ENCODE results near the gene DGKG. TPM values are rescaled to one million over a fixed set of nuclear protein-coding genes. Genes with fewer than 3 reads are reported as not detected.

DGKG gene
- total RNA-seq (2014; rRNA removed; shearing (Covaris generic)): 4.7 and 5.2 TPM in 2 replicates
- polyA plus RNA-seq (2015; cell fraction: cytosol; rRNA removed): 3.9 and 5.8 TPM in 2 replicates
- 1.5 and 3.5 TPM in 2 replicates for polyA plus RNA-seq (2015; cell fraction: nucleus; rRNA removed)

GRCh38 chr3:186361762-186362536, at the start of gene DGKG:
TSS of gene DGKG (minus strand) at chr3:186362234. CDS start at chr3:186320459, 41,775 bp downstream.
- no peak for DNase-seq (ENCODE audit: low read depth, low spot score)
- in situ Hi-C loops (cut with HindIII; ENCODE audit: low pct_unique_long_range_greater_than_20kb, low sequenced_read_pairs): no loop called here

GRCh38 chr3:186411089-186411488, 49.1 kb upstream of the DGKG start:
- in situ Hi-C loops (cut with HindIII; ENCODE audit: low pct_unique_long_range_greater_than_20kb, low sequenced_read_pairs): no loop called here
- DNase-seq (ENCODE audit: low read depth, low spot score): no peak

- in situ Hi-C loops (cut with HindIII; ENCODE audit: low pct_unique_long_range_greater_than_20kb, low sequenced_read_pairs): no loop called here
- DNase-seq (ENCODE audit: low read depth, low spot score): no peak
Measured at GRCh38 chr3:186406669-186407635, 44.9 kb upstream of the DGKG start.

- in situ Hi-C loops (cut with HindIII; ENCODE audit: low pct_unique_long_range_greater_than_20kb, low sequenced_read_pairs): no loop called here
Measured at GRCh38 chr3:186401556-186401955, 39.5 kb upstream of the DGKG start.

GRCh38 chr3:186400662-186401061, 38.6 kb upstream of the DGKG start:
- in situ Hi-C loops (cut with HindIII; ENCODE audit: low pct_unique_long_range_greater_than_20kb, low sequenced_read_pairs): no loop called here
- no peak for DNase-seq (ENCODE audit: low read depth, low spot score)

More at GRCh38 chr3:186401556-186401955, 39.5 kb upstream of the DGKG start:
- peak; percentile 21 for DNase-seq (ENCODE audit: low read depth, low spot score)

GRCh38 chr3:186400026-186400425, 38.0 kb upstream of the DGKG start:
- DNase-seq (ENCODE audit: low read depth, low spot score): no peak
- in situ Hi-C loops (cut with HindIII; ENCODE audit: low pct_unique_long_range_greater_than_20kb, low sequenced_read_pairs): no loop called here

GRCh38 chr3:186394566-186395217, 32.7 kb upstream of the DGKG start:
- in situ Hi-C loops (cut with HindIII; ENCODE audit: low pct_unique_long_range_greater_than_20kb, low sequenced_read_pairs): no loop called here
- DNase-seq (ENCODE audit: low read depth, low spot score): no peak

- in situ Hi-C loops (cut with HindIII; ENCODE audit: low pct_unique_long_range_greater_than_20kb, low sequenced_read_pairs): no loop called here
- no peak for DNase-seq (ENCODE audit: low read depth, low spot score)
Measured at GRCh38 chr3:186386883-186387560, 25.0 kb upstream of the DGKG start.

- DNase-seq (ENCODE audit: low read depth, low spot score): peak; percentile 36
- in situ Hi-C loops (cut with HindIII; ENCODE audit: low pct_unique_long_range_greater_than_20kb, low sequenced_read_pairs): no loop called here
Measured at GRCh38 chr3:186385856-186386602, 24.0 kb upstream of the DGKG start.

- DNase-seq (ENCODE audit: low read depth, low spot score): peak; percentile 23
- in situ Hi-C loops (cut with HindIII; ENCODE audit: low pct_unique_long_range_greater_than_20kb, low sequenced_read_pairs): no loop called here
Measured at GRCh38 chr3:186383026-186383993, 21.3 kb upstream of the DGKG start.

- no peak for DNase-seq (ENCODE audit: low read depth, low spot score)
- in situ Hi-C loops (cut with HindIII; ENCODE audit: low pct_unique_long_range_greater_than_20kb, low sequenced_read_pairs): no loop called here
Measured at GRCh38 chr3:186382217-186382885, 20.3 kb upstream of the DGKG start.

- in situ Hi-C loops (cut with HindIII; ENCODE audit: low pct_unique_long_range_greater_than_20kb, low sequenced_read_pairs): no loop called here
- no peak for DNase-seq (ENCODE audit: low read depth, low spot score)
Measured at GRCh38 chr3:186381424-186382216, 19.6 kb upstream of the DGKG start.

GRCh38 chr3:186380622-186381380, 18.8 kb upstream of the DGKG start:
- DNase-seq (ENCODE audit: low read depth, low spot score): no peak
- in situ Hi-C loops (cut with HindIII; ENCODE audit: low pct_unique_long_range_greater_than_20kb, low sequenced_read_pairs): no loop called here

GRCh38 chr3:186375443-186375842, 13.4 kb upstream of the DGKG start:
- in situ Hi-C loops (cut with HindIII; ENCODE audit: low pct_unique_long_range_greater_than_20kb, low sequenced_read_pairs): no loop called here
- DNase-seq (ENCODE audit: low read depth, low spot score): no peak
